Measurements from ENCODE around the gene KIAA1755. TPM values are rescaled to one million over a fixed set of nuclear protein-coding genes. Genes with fewer than 3 reads are reported as not detected.
"Not testable (repeated sequence)": the region's sequence is repeated elsewhere in the genome, so short reads cannot be mapped to it uniquely, and the experiment has no call there.

Gene KIAA1755
- polyA plus RNA-seq, 4 donors = 2.7 to 4.1 (median 3.1) TPM

GRCh38 chr20:38291966-38292365 is 31.4 kb upstream of the KIAA1755 start:
- DNase-seq (ENCODE audit: low read depth in 4 of 4, low spot score in 3 of 4) = no peak

GRCh38 chr20:38290829-38291814 is 30.6 kb upstream of the KIAA1755 start:
- DNase-seq (ENCODE audit: low read depth in 4 of 4, low spot score in 3 of 4) = no peak

GRCh38 chr20:38286586-38287531 is 26.3 kb upstream of the KIAA1755 start:
- DNase-seq (ENCODE audit: low read depth in 4 of 4, low spot score in 3 of 4) = no peak

- DNase-seq (ENCODE audit: low read depth in 4 of 4, low spot score in 3 of 4) = no peak
Observed at GRCh38 chr20:38284893-38285444, 24.4 kb upstream of the KIAA1755 start.

GRCh38 chr20:38284066-38284650 is 23.6 kb upstream of the KIAA1755 start:
- not testable (repeated sequence) for DNase-seq (ENCODE audit: low read depth in 4 of 4, low spot score in 3 of 4)

- no peak for DNase-seq (ENCODE audit: low read depth in 4 of 4, low spot score in 3 of 4)
Observed at GRCh38 chr20:38283236-38283635, 22.7 kb upstream of the KIAA1755 start.

GRCh38 chr20:38281176-38281915 is 20.8 kb upstream of the KIAA1755 start:
- not testable (repeated sequence) for DNase-seq (ENCODE audit: low read depth in 4 of 4, low spot score in 3 of 4)

GRCh38 chr20:38278763-38279162 is 18.2 kb upstream of the KIAA1755 start:
- no peak for DNase-seq (ENCODE audit: low read depth in 4 of 4, low spot score in 3 of 4)

GRCh38 chr20:38278131-38278530 is 17.6 kb upstream of the KIAA1755 start:
- DNase-seq (ENCODE audit: low read depth in 4 of 4, low spot score in 3 of 4) = no peak

GRCh38 chr20:38277691-38278090 is 17.2 kb upstream of the KIAA1755 start:
- no peak for DNase-seq (ENCODE audit: low read depth in 4 of 4, low spot score in 3 of 4)

- no peak for DNase-seq (ENCODE audit: low read depth in 4 of 4, low spot score in 3 of 4)
Observed at GRCh38 chr20:38277285-38277684, 16.8 kb upstream of the KIAA1755 start.

- no peak for DNase-seq (ENCODE audit: low read depth in 4 of 4, low spot score in 3 of 4)
Observed at GRCh38 chr20:38275815-38276550, 15.4 kb upstream of the KIAA1755 start.

GRCh38 chr20:38272961-38273360 is 12.4 kb upstream of the KIAA1755 start:
- DNase-seq (ENCODE audit: low read depth in 4 of 4, low spot score in 3 of 4) = no peak

GRCh38 chr20:38272398-38272797 is 11.9 kb upstream of the KIAA1755 start:
- no peak for DNase-seq (ENCODE audit: low read depth in 4 of 4, low spot score in 3 of 4)

GRCh38 chr20:38271608-38272120 is 11.1 kb upstream of the KIAA1755 start:
- no peak for DNase-seq (ENCODE audit: low read depth in 4 of 4, low spot score in 3 of 4)

GRCh38 chr20:38270869-38271605 is 10.5 kb upstream of the KIAA1755 start:
- peak in 2 of 4 donors; percentile 47 to 55 for DNase-seq (ENCODE audit: low read depth in 4 of 4, low spot score in 3 of 4)

GRCh38 chr20:38269715-38270114 is 9.2 kb upstream of the KIAA1755 start:
- no peak for DNase-seq (ENCODE audit: low read depth in 4 of 4, low spot score in 3 of 4)

- no peak for DNase-seq (ENCODE audit: low read depth in 4 of 4, low spot score in 3 of 4)
Observed at GRCh38 chr20:38269040-38269439, 8.5 kb upstream of the KIAA1755 start.

Measured in right renal pelvis (tissue), 4 donors.